ENCODE measurements around the gene SERPINI1. TPM values are rescaled to one million over a fixed set of nuclear protein-coding genes. Genes with fewer than 3 reads are reported as not detected.

Gene SERPINI1
- total RNA-seq, 1 experiment from 2014 or later, result 6.0 TPM

DNA sequence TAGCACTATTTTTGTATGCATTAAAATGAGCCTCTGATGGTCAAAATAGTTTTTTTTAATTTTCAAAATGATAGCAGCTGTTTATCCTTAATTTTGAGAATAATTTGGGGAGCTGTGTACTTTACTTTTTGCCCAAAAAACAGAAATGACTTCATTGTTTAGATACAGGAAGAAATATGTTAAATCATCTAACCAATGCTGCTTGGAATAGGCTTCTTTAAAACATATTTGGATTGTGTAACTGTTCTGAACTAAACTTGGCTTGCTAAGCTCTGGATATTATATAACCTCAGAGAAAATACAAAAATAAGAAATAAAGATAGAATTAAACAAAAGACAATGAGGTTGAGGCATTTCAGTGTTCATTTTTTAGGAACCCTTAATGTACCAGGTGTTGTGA lies 119.3 kb downstream of the SERPINI1 start:
- no peak overlapping the region for H4K8ac ChIP-seq (replicated peaks; ENCODE audit: insufficient read length, low read depth, low read length)
- H2BK12ac ChIP-seq (ENCODE audit: insufficient read length, low read depth, low read length), result no peak overlapping the region
- Mint-ChIP-seq H3K9me3 (no peaks in the 10 kb centered on the region), H3K27me3 (ENCODE audit: low read depth) (no peaks in the 10 kb centered on the region), H3K4me3 (no peak overlapping the region), H3K4me1 (peaks cover 11 to 14% of the 10 kb centered on the region in 2 experiments), H3K27ac (no peak overlapping the region), H3K36me3 (ENCODE audit: insufficient read depth in 1 of 3, low read depth in 3 of 3) (no peaks in the 10 kb centered on the region)
- no peaks in the 10 kb centered on the region for H4K20me1 ChIP-seq (ENCODE audit: control insufficient read depth, insufficient read depth, insufficient read length)
- no peaks in the 10 kb centered on the region for H3K79me2 ChIP-seq (ENCODE audit: insufficient read depth, low read length)
- no peak overlapping the region for H3K27ac ChIP-seq (ENCODE audit: insufficient read length, low read depth, low read length)
- H3K4me1 ChIP-seq (ENCODE audit: insufficient read depth, low read length), result no peaks in the 10 kb centered on the region; the same call in 1 of the 2 replicates
- no peak overlapping the region for H2BK15ac ChIP-seq (ENCODE audit: low read depth, low read length)
- H3K27me3 ChIP-seq (ENCODE audit: insufficient read depth, low read length), result no peaks in the 10 kb centered on the region
- DNase-seq, result no peak
- no peak overlapping the region for H3K23ac ChIP-seq (ENCODE audit: insufficient read length, low read depth, low read length)
- H3K23me2 ChIP-seq (ENCODE audit: insufficient read length, low read depth, low read length, poor library complexity, severe bottlenecking), result no peaks in the 10 kb centered on the region
- no peak overlapping the region for H3K56ac ChIP-seq (ENCODE audit: insufficient read length, low read depth, low read length)
- H2BK20ac ChIP-seq (ENCODE audit: low read depth, low read length, poor library complexity, severe bottlenecking), result no peak overlapping the region
- H3K9me3 ChIP-seq (ENCODE audit: control insufficient read depth, low read depth, low read length), result no peaks in the 10 kb centered on the region
- H4K5ac ChIP-seq (ENCODE audit: insufficient read length, low read depth, low read length), result no peak overlapping the region
- H2AFZ ChIP-seq (ENCODE audit: low read length), result no peak overlapping the region
- H3T11ph ChIP-seq (ENCODE audit: low read length), result no peak overlapping the region
- no peak overlapping the region for H2BK5ac ChIP-seq (ENCODE audit: insufficient read length, low read length)
- no peak overlapping the region for H3K4ac ChIP-seq (ENCODE audit: low read depth, low read length)
- H4K91ac ChIP-seq (ENCODE audit: insufficient read length, low read depth, low read length), result no peak overlapping the region
- TF ChIP-seq, protein P1, sequence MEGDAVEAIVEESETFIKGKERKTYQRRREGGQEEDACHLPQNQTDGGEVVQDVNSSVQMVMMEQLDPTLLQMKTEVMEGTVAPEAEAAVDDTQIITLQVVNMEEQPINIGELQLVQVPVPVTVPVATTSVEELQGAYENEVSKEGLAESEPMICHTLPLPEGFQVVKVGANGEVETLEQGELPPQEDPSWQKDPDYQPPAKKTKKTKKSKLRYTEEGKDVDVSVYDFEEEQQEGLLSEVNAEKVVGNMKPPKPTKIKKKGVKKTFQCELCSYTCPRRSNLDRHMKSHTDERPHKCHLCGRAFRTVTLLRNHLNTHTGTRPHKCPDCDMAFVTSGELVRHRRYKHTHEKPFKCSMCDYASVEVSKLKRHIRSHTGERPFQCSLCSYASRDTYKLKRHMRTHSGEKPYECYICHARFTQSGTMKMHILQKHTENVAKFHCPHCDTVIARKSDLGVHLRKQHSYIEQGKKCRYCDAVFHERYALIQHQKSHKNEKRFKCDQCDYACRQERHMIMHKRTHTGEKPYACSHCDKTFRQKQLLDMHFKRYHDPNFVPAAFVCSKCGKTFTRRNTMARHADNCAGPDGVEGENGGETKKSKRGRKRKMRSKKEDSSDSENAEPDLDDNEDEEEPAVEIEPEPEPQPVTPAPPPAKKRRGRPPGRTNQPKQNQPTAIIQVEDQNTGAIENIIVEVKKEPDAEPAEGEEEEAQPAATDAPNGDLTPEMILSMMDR (conservative IDR thresholded peaks at IDR 0.05), result no peak
- no peaks in the 10 kb centered on the region for H3K79me1 ChIP-seq (ENCODE audit: insufficient read depth, low read depth, low read length, poor library complexity, severe bottlenecking)
- no peak overlapping the region for H2BK120ac ChIP-seq (ENCODE audit: low read depth, low read length, poor library complexity, severe bottlenecking)
- H3K4me2 ChIP-seq (ENCODE audit: insufficient read depth, insufficient read length, low read length), result no peak overlapping the region
- no peak overlapping the region for H3K9ac ChIP-seq (ENCODE audit: extremely low read depth, insufficient read length, low read length)
- no peak overlapping the region for H2AK5ac ChIP-seq (ENCODE audit: insufficient read length, low read length)
- H3K14ac ChIP-seq (ENCODE audit: insufficient read depth, low read length), result no peak overlapping the region
- H3K18ac ChIP-seq (ENCODE audit: insufficient read length, low read depth, low read length), result no peak overlapping the region

Measured in H9 (cell line).